Measurements from ENCODE around the gene MEIOSIN. TPM values are rescaled to one million over a fixed set of nuclear protein-coding genes. Genes with fewer than 3 reads are reported as not detected.

The MEIOSIN gene
- total and polyA plus RNA-seq, 2 of the 4 experiments (the other 2 are of a cell fraction), result not detected

DNA sequence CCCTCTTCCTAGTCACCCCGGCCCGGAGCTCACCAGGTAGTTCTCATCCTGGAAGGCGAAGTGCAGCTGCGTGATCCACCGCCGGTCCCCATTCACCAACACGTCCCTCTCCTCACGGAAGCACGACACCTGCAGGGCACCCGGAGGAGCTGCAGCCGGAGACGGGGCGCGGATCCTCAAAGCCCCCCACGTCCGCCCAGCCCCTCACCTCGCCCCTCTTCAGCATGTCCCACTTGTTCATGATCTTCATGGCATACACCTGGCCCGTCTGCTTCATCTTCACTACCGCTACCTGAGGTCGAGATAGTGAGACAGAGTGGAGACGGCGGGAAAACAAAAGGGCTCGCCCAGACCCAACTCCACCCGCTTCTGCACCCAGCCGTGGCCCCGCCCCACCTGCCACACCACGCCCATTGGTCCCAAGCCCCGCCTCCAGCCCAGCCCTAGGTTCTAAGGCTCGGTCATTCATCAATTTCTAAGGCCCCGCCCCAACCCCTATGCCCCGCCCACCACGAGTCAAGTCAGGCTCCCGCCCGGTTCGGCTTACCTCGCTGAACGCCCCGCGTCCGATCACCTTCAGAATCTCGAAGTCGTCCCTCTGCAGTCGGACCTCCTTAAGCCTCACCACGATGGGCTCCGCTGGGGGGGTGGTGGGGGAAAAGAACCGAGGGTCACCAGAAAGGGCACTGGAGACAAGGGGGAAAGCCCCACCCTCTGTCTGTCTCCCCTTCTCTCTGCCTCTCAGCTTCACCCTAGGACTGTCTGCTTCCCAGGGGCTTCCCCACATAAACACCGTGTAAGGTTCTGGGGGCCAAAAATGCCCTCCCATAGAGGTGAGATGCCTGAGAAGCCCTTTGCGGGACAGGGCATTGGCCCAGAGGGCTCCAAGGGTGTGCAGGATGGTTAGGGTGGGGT is 46.2 kb downstream of the MEIOSIN start (continued):
- TF ChIP-seq, protein P1, sequence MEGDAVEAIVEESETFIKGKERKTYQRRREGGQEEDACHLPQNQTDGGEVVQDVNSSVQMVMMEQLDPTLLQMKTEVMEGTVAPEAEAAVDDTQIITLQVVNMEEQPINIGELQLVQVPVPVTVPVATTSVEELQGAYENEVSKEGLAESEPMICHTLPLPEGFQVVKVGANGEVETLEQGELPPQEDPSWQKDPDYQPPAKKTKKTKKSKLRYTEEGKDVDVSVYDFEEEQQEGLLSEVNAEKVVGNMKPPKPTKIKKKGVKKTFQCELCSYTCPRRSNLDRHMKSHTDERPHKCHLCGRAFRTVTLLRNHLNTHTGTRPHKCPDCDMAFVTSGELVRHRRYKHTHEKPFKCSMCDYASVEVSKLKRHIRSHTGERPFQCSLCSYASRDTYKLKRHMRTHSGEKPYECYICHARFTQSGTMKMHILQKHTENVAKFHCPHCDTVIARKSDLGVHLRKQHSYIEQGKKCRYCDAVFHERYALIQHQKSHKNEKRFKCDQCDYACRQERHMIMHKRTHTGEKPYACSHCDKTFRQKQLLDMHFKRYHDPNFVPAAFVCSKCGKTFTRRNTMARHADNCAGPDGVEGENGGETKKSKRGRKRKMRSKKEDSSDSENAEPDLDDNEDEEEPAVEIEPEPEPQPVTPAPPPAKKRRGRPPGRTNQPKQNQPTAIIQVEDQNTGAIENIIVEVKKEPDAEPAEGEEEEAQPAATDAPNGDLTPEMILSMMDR (conservative IDR thresholded peaks at IDR 0.05; ENCODE audit: low read depth, low read length), result no peak
- TF ChIP-seq NFE2L2 (IDR thresholded peaks at IDR 0.05; ENCODE audit: low read depth, low read length), result no peak

DNA sequence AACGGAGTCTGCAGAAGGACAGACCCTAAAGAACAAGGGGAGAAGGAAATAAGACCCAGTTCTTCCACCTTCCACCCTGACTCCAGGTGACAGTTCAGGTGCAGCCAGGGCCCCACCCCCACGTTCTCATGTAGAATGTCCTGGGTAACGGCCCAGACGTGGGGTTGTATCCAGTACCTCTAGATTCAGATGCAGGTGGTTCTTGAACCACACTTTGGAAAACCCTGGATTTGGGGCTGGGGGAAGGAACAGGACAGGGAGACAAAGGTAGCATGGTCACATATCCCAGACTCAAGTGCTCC is 46.9 kb downstream of the MEIOSIN start:
- H3K27ac ChIP-seq (ENCODE audit: insufficient read depth, low read length), result no peak overlapping the region
- H2AFZ ChIP-seq (replicated peaks; ENCODE audit: low read length, poor library complexity), result no peak overlapping the region
- no peak for DNase-seq
- H3K4ac ChIP-seq (ENCODE audit: low read depth, low read length), result no peak overlapping the region
- CTCF ChIA-PET, result no interaction called here
- no peak overlapping the region for H3K18ac ChIP-seq (ENCODE audit: low read depth, low read length)
- no peak overlapping the region for H2BK15ac ChIP-seq (ENCODE audit: low read depth, low read length)
- peak overlapping the region; percentile 26; the same call in 1 of the 2 replicates for H2AK5ac ChIP-seq (ENCODE audit: low read depth, low read length)
- WGBS, 2 experiments (ENCODE audit: extremely low coverage in 2 of 2, insufficient read length in 1 of 2), result no CpG with 5 or more reads among the region's 4 CpGs
- peak overlapping the region; percentile 60; the same call in 1 of the 2 replicates for H3K23ac ChIP-seq (ENCODE audit: low read depth, low read length)
- dilution Hi-C loops (cut with HindIII; ENCODE audit: low sequenced_read_pairs, unreplicated experiment) (no loop called here), intact Hi-C loops (cut with micrococcal nuclease) (no loop called here), in situ Hi-C loops (cut with MboI; ENCODE audit: low sequenced_read_pairs) (no loop called here)
- H3K9ac ChIP-seq (ENCODE audit: low read depth, low read length), result no peak overlapping the region
- no peak overlapping the region for H3K4me3 ChIP-seq (ENCODE audit: insufficient read depth, low read depth, low read length)
- H4K20me1 ChIP-seq (ENCODE audit: insufficient read depth, low read length), result peaks cover 30% of the 10 kb centered on the region
- no peak overlapping the region; the same call in 1 of the 2 replicates for H3K4me2 ChIP-seq (ENCODE audit: low read depth, low read length)
- H4K5ac ChIP-seq (ENCODE audit: low read depth, low read length), result no peak overlapping the region
- no peak overlapping the region for H3K14ac ChIP-seq (replicated peaks; ENCODE audit: low read depth, low read length)
- H4K91ac ChIP-seq (ENCODE audit: insufficient read depth, low read depth, low read length), result no peak overlapping the region
- H2BK20ac ChIP-seq (ENCODE audit: low read depth, low read length), result no peak overlapping the region
- no peaks in the 10 kb centered on the region for H3K9me3 ChIP-seq (ENCODE audit: control insufficient read depth, insufficient read depth, low read length)
- peak overlapping the region; percentile 31 for H2AK9ac ChIP-seq (replicated peaks; ENCODE audit: low read depth, low read length, poor library complexity)
- BruUV-seq (replicated peaks), result no TSS peak
- no peak overlapping the region for H2BK5ac ChIP-seq (ENCODE audit: low read depth, low read length, poor library complexity, severe bottlenecking)
- H3K36me3 ChIP-seq (ENCODE audit: control insufficient read depth, insufficient read depth, low read length), result peaks cover 35% of the 10 kb centered on the region
- H3K9me1 ChIP-seq (ENCODE audit: insufficient read depth, low read length), result peaks cover 19% of the 10 kb centered on the region
- H4K8ac ChIP-seq (ENCODE audit: low read depth in 2 of 2, low read length in 2 of 2), result no peak overlapping the region
- H2BK120ac ChIP-seq (ENCODE audit: low read depth, low read length), result no peak overlapping the region
- peaks cover 28 to 72% of the 10 kb centered on the region in 2 experiments for H3K79me1 ChIP-seq (ENCODE audit: low read depth in 1 of 2, low read length in 2 of 2)
- H3K27me3 ChIP-seq (ENCODE audit: control insufficient read depth, insufficient read depth, low read length), result no peaks in the 10 kb centered on the region
- POLR2A ChIA-PET (ENCODE audit: unreplicated experiment), result no interaction called here
- no peak for TF ChIP-seq RFX5 (IDR thresholded peaks at IDR 0.05; ENCODE audit: low read depth, low read length)
- H3K56ac ChIP-seq (ENCODE audit: extremely low read depth, insufficient read depth, low read length), result no peak overlapping the region
- peaks cover 30% of the 10 kb centered on the region for H3K4me1 ChIP-seq (ENCODE audit: control insufficient read depth, insufficient read depth, low read length)
- no peak for ATAC-seq (ENCODE audit: low read depth)
